ENCODE results near the gene SOS2. TPM values are rescaled to one million over a fixed set of nuclear protein-coding genes. Genes with fewer than 3 reads are reported as not detected.

SOS2 gene
- total and polyA plus RNA-seq, 2 experiments from 2014 or later: 2.6 to 13.7 TPM

DNA sequence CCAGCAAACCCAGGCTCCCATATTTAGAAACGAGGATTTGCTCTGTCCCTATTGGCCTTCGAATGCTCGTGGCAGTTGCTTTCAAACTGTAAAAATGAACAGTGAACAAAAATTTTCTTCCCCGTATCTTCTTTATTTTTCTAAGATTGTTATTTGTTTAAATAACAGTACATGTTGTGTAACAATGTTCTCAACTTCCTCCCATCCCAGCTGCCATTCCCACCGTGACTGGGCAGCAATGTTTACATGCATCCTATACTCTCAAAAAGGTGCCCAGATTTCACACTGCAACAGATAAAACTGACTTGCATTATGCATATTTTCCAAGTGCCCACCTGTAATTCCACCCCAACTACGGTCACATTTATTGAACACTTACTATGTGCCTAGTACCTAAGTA lies 127.8 kb downstream of the SOS2 start:
- H3K4me3 ChIP-seq: no peak overlapping the region
- no peak overlapping the region for H2AFZ ChIP-seq
- TF ChIP-seq EZH2 (IDR thresholded peaks at IDR 0.05; ENCODE audit: insufficient read depth, poor library complexity, severe bottlenecking) (no peak), EZH2phosphoT487 (IDR thresholded peaks at IDR 0.05; ENCODE audit: insufficient read depth, low read depth) (no peak)
- WGBS, 2 experiments (ENCODE audit: low coverage in 1 of 2, low lambda C conversion rate in 2 of 2, missing lambda C conversion rate in 2 of 2): 96 to 99% methylated on average over 6 of the region's 6 CpGs
- H3K36me3 ChIP-seq (ENCODE audit: low read depth): no peaks in the 10 kb centered on the region
- no peaks in the 10 kb centered on the region for H3K9me2 ChIP-seq (ENCODE audit: insufficient read depth)
- H3K79me2 ChIP-seq (ENCODE audit: insufficient read depth): no peaks in the 10 kb centered on the region
- H3K27ac ChIP-seq: no peak overlapping the region
- 0 out of 2 replicates have a peak, but pooled peaks cover 3% of the 10 kb centered on the region for H3K4me1 ChIP-seq (ENCODE audit: insufficient read depth)
- H3K4me2 ChIP-seq (ENCODE audit: unreplicated experiment): no peak overlapping the region
- H3K9me3 ChIP-seq (ENCODE audit: low read depth): no peaks in the 10 kb centered on the region
- no peak overlapping the region for H3K9ac ChIP-seq
- no peaks in the 10 kb centered on the region for H3K27me3 ChIP-seq (replicated peaks; ENCODE audit: insufficient read depth)
- H3F3A ChIP-seq (ENCODE audit: insufficient read depth): peaks cover 40% of the 10 kb centered on the region
- no peak for DNase-seq
- in situ Hi-C loops (cut with MboI): no loop called here
- H4K20me1 ChIP-seq (ENCODE audit: insufficient read depth): no peaks in the 10 kb centered on the region

- Histone ChIP-seq H3K9ac (no peak overlapping the region), H3K4me1 (ENCODE audit: insufficient read depth) (0 out of 2 replicates have a peak, but pooled peaks cover 3% of the 10 kb centered on the region), H3K4me3 (no peak overlapping the region), H3K9me2 (ENCODE audit: insufficient read depth) (no peaks in the 10 kb centered on the region), H3F3A (ENCODE audit: insufficient read depth) (peaks cover 21% of the 10 kb centered on the region; the same call in 1 of the 2 replicates), H3K9me3 (ENCODE audit: low read depth) (no peaks in the 10 kb centered on the region), H4K20me1 (ENCODE audit: insufficient read depth) (no peaks in the 10 kb centered on the region), H3K36me3 (ENCODE audit: low read depth) (no peaks in the 10 kb centered on the region), H3K79me2 (ENCODE audit: insufficient read depth) (no peaks in the 10 kb centered on the region), H2AFZ (no peak overlapping the region), H3K27ac (no peak overlapping the region), H3K4me2 (ENCODE audit: unreplicated experiment) (no peak overlapping the region), H3K27me3 (replicated peaks; ENCODE audit: insufficient read depth) (no peaks in the 10 kb centered on the region)
- WGBS, 2 experiments (ENCODE audit: low coverage in 1 of 2, low lambda C conversion rate in 2 of 2, missing lambda C conversion rate in 2 of 2): 91 to 97% methylated on average over 7 of the region's 7 CpGs
- in situ Hi-C loops (cut with MboI): no loop called here
- no peak for DNase-seq
- no peak for TF ChIP-seq EZH2 (IDR thresholded peaks at IDR 0.05; ENCODE audit: insufficient read depth, poor library complexity, severe bottlenecking)
- TF ChIP-seq EZH2phosphoT487 (IDR thresholded peaks at IDR 0.05; ENCODE audit: insufficient read depth, low read depth): no peak
These were observed 130.0 kb downstream of the SOS2 start for GRCh38 chr14:50101417-50101816.

- Histone ChIP-seq H2AFZ (no peak overlapping the region), H3K9me2 (ENCODE audit: insufficient read depth) (no peaks in the 10 kb centered on the region), H3K27ac (no peak overlapping the region), H3K79me2 (ENCODE audit: insufficient read depth) (no peaks in the 10 kb centered on the region), H3K36me3 (ENCODE audit: low read depth) (no peaks in the 10 kb centered on the region), H3K9ac (no peak overlapping the region), H3K4me2 (ENCODE audit: unreplicated experiment) (no peak overlapping the region), H3K4me3 (no peak overlapping the region), H3K9me3 (ENCODE audit: low read depth) (no peaks in the 10 kb centered on the region), H3K4me1 (ENCODE audit: insufficient read depth) (0 out of 2 replicates have a peak, but pooled peaks cover 3% of the 10 kb centered on the region), H4K20me1 (ENCODE audit: insufficient read depth) (no peaks in the 10 kb centered on the region), H3F3A (ENCODE audit: insufficient read depth) (peaks cover 14% of the 10 kb centered on the region; the same call in 1 of the 2 replicates), H3K27me3 (replicated peaks; ENCODE audit: insufficient read depth) (no peaks in the 10 kb centered on the region)
- 98 to 100% methylated on average over 2 of the region's 2 CpGs for WGBS, 2 experiments (ENCODE audit: low coverage in 1 of 2, low lambda C conversion rate in 2 of 2, missing lambda C conversion rate in 2 of 2)
- TF ChIP-seq EZH2 (IDR thresholded peaks at IDR 0.05; ENCODE audit: insufficient read depth, poor library complexity, severe bottlenecking) (no peak), EZH2phosphoT487 (IDR thresholded peaks at IDR 0.05; ENCODE audit: insufficient read depth, low read depth) (no peak)
- no peak for DNase-seq
- in situ Hi-C loops (cut with MboI): no loop called here
These were observed 130.6 kb downstream of the SOS2 start for GRCh38 chr14:50100805-50101204.

GRCh38 chr14:50099335-50099734 lies 132.0 kb downstream of the SOS2 start:
- DNase-seq: peak; percentile 33

More at GRCh38 chr14:50099335-50099734, 132.0 kb downstream of the SOS2 start:
- Histone ChIP-seq H3F3A (ENCODE audit: insufficient read depth) (0 out of 2 replicates have a peak, but pooled peaks cover 6% of the 10 kb centered on the region), H3K9me2 (ENCODE audit: insufficient read depth) (no peaks in the 10 kb centered on the region), H3K79me2 (ENCODE audit: insufficient read depth) (no peaks in the 10 kb centered on the region), H3K36me3 (ENCODE audit: low read depth) (no peaks in the 10 kb centered on the region), H3K9ac (no peak overlapping the region), H3K4me3 (no peak overlapping the region), H2AFZ (no peak overlapping the region), H3K4me2 (ENCODE audit: unreplicated experiment) (no peak overlapping the region), H3K27ac (no peak overlapping the region), H3K27me3 (replicated peaks; ENCODE audit: insufficient read depth) (no peaks in the 10 kb centered on the region), H3K4me1 (ENCODE audit: insufficient read depth) (no peaks in the 10 kb centered on the region), H4K20me1 (ENCODE audit: insufficient read depth) (no peaks in the 10 kb centered on the region), H3K9me3 (ENCODE audit: low read depth) (no peaks in the 10 kb centered on the region)
- 64 to 67% methylated on average over 4 of the region's 4 CpGs for WGBS, 2 experiments (ENCODE audit: low coverage in 1 of 2, low lambda C conversion rate in 2 of 2, missing lambda C conversion rate in 2 of 2)
- TF ChIP-seq EZH2 (IDR thresholded peaks at IDR 0.05; ENCODE audit: insufficient read depth, poor library complexity, severe bottlenecking) (no peak), EZH2phosphoT487 (IDR thresholded peaks at IDR 0.05; ENCODE audit: insufficient read depth, low read depth) (no peak)
- in situ Hi-C loops (cut with MboI): loop anchor here (10.0 kb wide), 1 partner anchor 225 kb away; no protein-coding TSS in a partner anchor
